Measurements from ENCODE around the gene TMOD1. TPM values are rescaled to one million over a fixed set of nuclear protein-coding genes. Genes with fewer than 3 reads are reported as not detected.

TMOD1 gene
- total and polyA plus RNA-seq, 10 of the 15 experiments (the other 5 are each of a cell fraction or from before 2014, with no cell fraction given): 4.0 to 44.1 (median 15.4) TPM

DNA sequence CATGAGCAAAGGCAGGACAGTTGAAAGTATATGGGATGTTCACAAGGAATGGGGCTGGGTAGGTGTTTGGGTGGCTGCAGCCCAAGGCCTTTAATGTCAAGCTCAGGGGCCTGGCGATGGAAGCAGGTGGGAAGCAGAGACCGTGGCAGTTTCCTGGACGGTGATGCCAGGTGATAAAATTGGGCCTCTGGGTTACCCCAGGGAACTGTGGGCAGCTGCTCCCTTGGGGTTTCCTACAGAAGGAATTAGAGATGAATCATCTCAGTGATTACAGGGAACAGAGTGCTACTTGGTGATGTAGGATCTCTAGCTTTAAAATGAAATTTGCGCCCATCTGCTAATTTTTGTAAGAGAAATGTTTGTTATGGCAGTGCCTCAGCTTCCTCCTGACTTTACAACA, 92.5 kb downstream of the TMOD1 start:
- POLR2A ChIA-PET: no interaction called here
- BruUV-seq (replicated peaks): no TSS peak
- 67% methylated on average over 4 of the region's 4 CpGs for WGBS (ENCODE audit: insufficient coverage, insufficient replicate concordance, low lambda C conversion rate, missing lambda C conversion rate)

More for the DNA sequence above, 92.5 kb downstream of the TMOD1 start:
- no peak for ATAC-seq
- Histone ChIP-seq H3K4me2 (ENCODE audit: control insufficient read depth, insufficient read depth) (no peak overlapping the region), H3K4me3 (no peak overlapping the region), H2AFZ (ENCODE audit: control insufficient read depth, low read depth, low read length) (no peak overlapping the region), H3K9me3 (replicated peaks; ENCODE audit: control insufficient read depth, insufficient read depth, low read length) (no peaks in the 10 kb centered on the region), H3K4me1 (ENCODE audit: control insufficient read depth, insufficient read depth, low read length) (0 out of 2 replicates have a peak, but pooled peaks cover 4% of the 10 kb centered on the region), H3K27ac (ENCODE audit: control insufficient read depth, insufficient read depth) (no peak overlapping the region), H3K27me3 (replicated peaks in 1 of 2; ENCODE audit: control insufficient read depth in 2 of 2, insufficient read depth in 2 of 2, low read length in 1 of 2) (no peaks in the 10 kb centered on the region), H3K36me3 (ENCODE audit: control insufficient read depth in 2 of 2, insufficient read depth in 2 of 2, low read length in 1 of 2) (no peaks in the 10 kb centered on the region; a peak in 2 of 4 replicates), H3K79me2 (ENCODE audit: control insufficient read depth, insufficient read depth, low read length) (no peaks in the 10 kb centered on the region), H4K20me1 (ENCODE audit: control insufficient read depth, insufficient read depth) (no peaks in the 10 kb centered on the region), H3K9ac (ENCODE audit: control insufficient read depth, insufficient read depth, low read length) (no peak overlapping the region)
- RAD21 ChIA-PET (ENCODE audit: unreplicated experiment): interaction anchor here (13.2 kb wide), 1 partner anchor 124 kb away, joined by 306 read pairs; no protein-coding TSS in a partner anchor
- CTCF ChIA-PET: interaction anchor here (0.7 to 17.1 kb wide), 6 partner anchors 9 to 124 kb away, joined by 3 to 573 read pairs (median 4); partner anchors contain the start of gene TMOD1
- DNase-seq (ENCODE audit: low read depth, low spot score): no peak
- no peak for TF ChIP-seq SP1 (IDR thresholded peaks at IDR 0.05; ENCODE audit: low read depth, low read length)
- TF ChIP-seq TCF12 (IDR thresholded peaks at IDR 0.05; ENCODE audit: low read depth, low read length): no peak
- no peak for TF ChIP-seq CBX3 (IDR thresholded peaks at IDR 0.05; ENCODE audit: borderline replicate concordance, low read depth)
- no peak for TF ChIP-seq ASH2L (IDR thresholded peaks at IDR 0.05; ENCODE audit: borderline replicate concordance, low read depth)
- no peak for TF ChIP-seq YY1 (IDR thresholded peaks at IDR 0.05; ENCODE audit: low read depth, low read length)
- TF ChIP-seq SPI1 (IDR thresholded peaks at IDR 0.05; ENCODE audit: borderline replicate concordance, insufficient read depth, low read depth, low read length): no peak
- TF ChIP-seq REST (IDR thresholded peaks at IDR 0.05; ENCODE audit: low read depth, low read length): no peak
- TF ChIP-seq ZNF384 (IDR thresholded peaks at IDR 0.05; ENCODE audit: borderline replicate concordance, low read depth, low read length): no peak
- TF ChIP-seq ZNF217 (IDR thresholded peaks at IDR 0.05): no peak
- FAIRE-seq: no peak
- SMC1A ChIA-PET (ENCODE audit: uncharacterized antibody, unreplicated experiment): interaction anchor here (1.1 to 16.6 kb wide), 4 partner anchors 9 to 123 kb away, joined by 3 to 377 read pairs (median 6); no protein-coding TSS in a partner anchor
- intact Hi-C loops (cut with micrococcal nuclease; ENCODE audit: unreplicated experiment): loop anchor here (10.0 kb wide), 1 partner anchor 89 kb away; the partner anchor contains the start of gene TMOD1
- in situ Hi-C loops (cut with MboI): no loop called here
